Activated B cell treated with CpG ODN at 0.5 μM for 24 hours (primary cell): Measurements from ENCODE around the gene IL1RL2. TPM values are rescaled to one million over a fixed set of nuclear protein-coding genes. Genes with fewer than 3 reads are reported as not detected.

Experiments used
- ATAC-seq: fragments of 200-7000 bp; cut with Tn5 transposase; one replicate; pipeline ENCODE4 v1.10.0; 2021; ENCODE audit warnings: low read depth, mild to moderate bottlenecking, moderate library complexity
- CTCF ChIA-PET: fragments of 350-600 bp; sonication (Branson Sonifier 250); formaldehyde crosslinking; loops from one replicate; lab custom pipeline; 2021; ENCODE audit warnings: antibody characterized with exemption; lab: Charles Lee
- POLR2A ChIA-PET: fragments of 350-600 bp; sonication (Branson Sonifier 250); formaldehyde crosslinking; loops from one replicate; lab custom pipeline; 2021; ENCODE audit warnings: antibody characterized with exemption; lab: Charles Lee
- DNase-seq: peaks from one replicate; pipeline ENCODE4 v3.0.0; 2022
- H3K27ac Mint-ChIP-seq: one replicate; pipeline ENCODE4 v1.8.0; 2020; ENCODE audit warnings: mixed read lengths
- H3K27me3 Mint-ChIP-seq: one replicate; pipeline ENCODE4 v1.8.0; 2021; ENCODE audit warnings: mixed read lengths
- H3K36me3 Mint-ChIP-seq: one replicate; pipeline ENCODE4 v1.8.0; 2021; ENCODE audit warnings: low read depth, mixed read lengths
- H3K4me1 Mint-ChIP-seq: one replicate; pipeline ENCODE4 v1.8.0; 2021; ENCODE audit warnings: mixed read lengths
- H3K4me3 Mint-ChIP-seq: one replicate; pipeline ENCODE4 v1.8.0; 2020; ENCODE audit warnings: mild to moderate bottlenecking, mixed read lengths
- H3K9me3 Mint-ChIP-seq: one replicate; pipeline ENCODE4 v1.8.0; 2020; ENCODE audit warnings: mixed read lengths
- intact Hi-C: fragments of 100-400 bp; cut with micrococcal nuclease; formaldehyde crosslinking; loops from one replicate; pipeline ENCODE4 v1.15.1; 2024
- total RNA-seq: library from RNA; stranded (reverse); gene quantifications from 2 replicates; pipeline ENCODE4 v1.2.3, GENCODE V29; 2022
- TF ChIP-seq, protein P1 (sequence below): fragments of 200-600 bp; IDR thresholded peaks from one replicate; pipeline ENCODE4 v1.8.0; 2022; ENCODE audit warnings: antibody characterized with exemption, mild to moderate bottlenecking

IL1RL2 gene
- total RNA-seq, 1 donor from 2014 or later, result not detected

DNA sequence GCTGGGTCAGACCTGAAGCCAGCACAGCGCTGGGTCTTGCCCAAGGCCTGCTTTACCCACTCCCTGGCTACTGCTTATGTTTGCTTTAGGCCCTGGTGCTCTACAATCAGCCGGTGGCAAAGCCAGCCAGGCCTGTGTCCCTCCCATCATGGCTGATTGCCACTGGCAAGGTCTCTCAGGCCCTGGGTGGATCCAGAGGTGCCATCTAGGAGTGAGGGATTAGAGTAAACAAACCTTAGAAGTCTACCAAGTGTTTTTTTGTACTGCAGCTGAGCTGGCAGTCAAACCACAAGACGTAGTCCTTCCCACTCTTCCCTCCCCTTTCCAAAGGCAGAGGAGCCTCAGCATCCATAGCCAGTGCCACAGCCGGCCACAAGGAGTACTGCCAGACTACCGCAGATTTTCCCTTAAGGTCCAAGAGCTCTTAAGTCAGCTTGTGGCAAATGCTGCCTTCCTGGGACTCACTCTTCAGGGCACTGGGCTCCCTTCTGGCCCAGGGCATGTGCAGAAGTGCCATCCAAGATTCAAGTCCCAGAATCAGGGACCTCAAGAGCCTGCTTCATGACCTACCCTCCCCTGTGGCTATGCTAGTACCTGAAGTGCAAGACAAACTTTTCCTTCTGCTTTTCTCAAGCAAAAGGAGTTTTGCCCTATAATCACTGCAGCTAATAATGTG is 20.0 kb downstream of the IL1RL2 start:
- POLR2A ChIA-PET, result no interaction called here
- no peak overlapping the region for H3K27ac Mint-ChIP-seq
- TF ChIP-seq, protein P1, sequence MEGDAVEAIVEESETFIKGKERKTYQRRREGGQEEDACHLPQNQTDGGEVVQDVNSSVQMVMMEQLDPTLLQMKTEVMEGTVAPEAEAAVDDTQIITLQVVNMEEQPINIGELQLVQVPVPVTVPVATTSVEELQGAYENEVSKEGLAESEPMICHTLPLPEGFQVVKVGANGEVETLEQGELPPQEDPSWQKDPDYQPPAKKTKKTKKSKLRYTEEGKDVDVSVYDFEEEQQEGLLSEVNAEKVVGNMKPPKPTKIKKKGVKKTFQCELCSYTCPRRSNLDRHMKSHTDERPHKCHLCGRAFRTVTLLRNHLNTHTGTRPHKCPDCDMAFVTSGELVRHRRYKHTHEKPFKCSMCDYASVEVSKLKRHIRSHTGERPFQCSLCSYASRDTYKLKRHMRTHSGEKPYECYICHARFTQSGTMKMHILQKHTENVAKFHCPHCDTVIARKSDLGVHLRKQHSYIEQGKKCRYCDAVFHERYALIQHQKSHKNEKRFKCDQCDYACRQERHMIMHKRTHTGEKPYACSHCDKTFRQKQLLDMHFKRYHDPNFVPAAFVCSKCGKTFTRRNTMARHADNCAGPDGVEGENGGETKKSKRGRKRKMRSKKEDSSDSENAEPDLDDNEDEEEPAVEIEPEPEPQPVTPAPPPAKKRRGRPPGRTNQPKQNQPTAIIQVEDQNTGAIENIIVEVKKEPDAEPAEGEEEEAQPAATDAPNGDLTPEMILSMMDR, result no peak
- H3K9me3 Mint-ChIP-seq, result peaks cover 11% of the 10 kb centered on the region
- no peak overlapping the region for H3K4me3 Mint-ChIP-seq
- CTCF ChIA-PET, result no interaction called here
- H3K4me1 Mint-ChIP-seq, result no peaks in the 10 kb centered on the region
- no peak for DNase-seq
- peaks cover 4% of the 10 kb centered on the region for H3K27me3 Mint-ChIP-seq
- ATAC-seq, result no peak
- H3K36me3 Mint-ChIP-seq, result no peaks in the 10 kb centered on the region
- intact Hi-C loops, result no loop called here

GRCh38 chr2:102208774-102209173 is 22.0 kb downstream of the IL1RL2 start:
- Mint-ChIP-seq H3K4me3 (no peak overlapping the region), H3K4me1 (no peaks in the 10 kb centered on the region), H3K9me3 (peaks cover 11% of the 10 kb centered on the region), H3K27ac (no peak overlapping the region), H3K36me3 (no peaks in the 10 kb centered on the region), H3K27me3 (peaks cover 4% of the 10 kb centered on the region)
- intact Hi-C loops, result no loop called here
- POLR2A ChIA-PET, result no interaction called here
- ATAC-seq (no peak), DNase-seq (no peak)
- CTCF ChIA-PET, result no interaction called here
- TF ChIP-seq, protein P1, result no peak

- DNase-seq, result no peak
- Mint-ChIP-seq H3K9me3 (peaks cover 10% of the 10 kb centered on the region), H3K27me3 (peaks cover 3% of the 10 kb centered on the region), H3K4me3 (no peak overlapping the region), H3K4me1 (no peaks in the 10 kb centered on the region), H3K36me3 (no peaks in the 10 kb centered on the region), H3K27ac (no peak overlapping the region)
- no peak for ATAC-seq
- ChIA-PET POLR2A (no interaction called here), CTCF (no interaction called here)
- intact Hi-C loops, result no loop called here
- TF ChIP-seq, protein P1, result no peak
Observed at GRCh38 chr2:102209474-102209873, 22.7 kb downstream of the IL1RL2 start.

DNA sequence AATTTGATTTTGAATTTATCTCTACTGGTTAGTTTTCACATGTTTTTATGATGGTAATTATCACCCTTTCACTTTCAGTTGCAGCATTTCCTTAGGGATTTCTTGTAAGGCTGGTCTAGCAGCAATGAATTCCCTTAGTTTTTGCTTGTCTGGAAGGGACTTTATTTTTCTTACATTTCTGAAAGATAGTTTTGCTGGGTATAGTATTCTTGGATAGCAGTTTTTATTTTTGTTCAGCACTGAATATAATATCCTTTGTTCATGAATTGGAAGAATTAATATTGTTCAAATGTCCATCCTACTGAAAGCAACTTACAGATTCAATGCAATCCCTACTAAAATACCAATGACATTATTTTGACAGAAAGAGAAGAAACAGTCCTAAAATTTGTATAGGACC is 30.2 kb downstream of the IL1RL2 start:
- peaks cover 22% of the 10 kb centered on the region for H3K9me3 Mint-ChIP-seq
- DNase-seq, result no peak
- no peaks in the 10 kb centered on the region for H3K27me3 Mint-ChIP-seq
- intact Hi-C loops, result no loop called here
- POLR2A ChIA-PET, result no interaction called here
- no peak overlapping the region for H3K27ac Mint-ChIP-seq
- no peaks in the 10 kb centered on the region for H3K36me3 Mint-ChIP-seq
- H3K4me1 Mint-ChIP-seq, result no peaks in the 10 kb centered on the region
- no peak for ATAC-seq
- no peak overlapping the region for H3K4me3 Mint-ChIP-seq
- CTCF ChIA-PET, result no interaction called here
- TF ChIP-seq, protein P1, result no peak

DNA sequence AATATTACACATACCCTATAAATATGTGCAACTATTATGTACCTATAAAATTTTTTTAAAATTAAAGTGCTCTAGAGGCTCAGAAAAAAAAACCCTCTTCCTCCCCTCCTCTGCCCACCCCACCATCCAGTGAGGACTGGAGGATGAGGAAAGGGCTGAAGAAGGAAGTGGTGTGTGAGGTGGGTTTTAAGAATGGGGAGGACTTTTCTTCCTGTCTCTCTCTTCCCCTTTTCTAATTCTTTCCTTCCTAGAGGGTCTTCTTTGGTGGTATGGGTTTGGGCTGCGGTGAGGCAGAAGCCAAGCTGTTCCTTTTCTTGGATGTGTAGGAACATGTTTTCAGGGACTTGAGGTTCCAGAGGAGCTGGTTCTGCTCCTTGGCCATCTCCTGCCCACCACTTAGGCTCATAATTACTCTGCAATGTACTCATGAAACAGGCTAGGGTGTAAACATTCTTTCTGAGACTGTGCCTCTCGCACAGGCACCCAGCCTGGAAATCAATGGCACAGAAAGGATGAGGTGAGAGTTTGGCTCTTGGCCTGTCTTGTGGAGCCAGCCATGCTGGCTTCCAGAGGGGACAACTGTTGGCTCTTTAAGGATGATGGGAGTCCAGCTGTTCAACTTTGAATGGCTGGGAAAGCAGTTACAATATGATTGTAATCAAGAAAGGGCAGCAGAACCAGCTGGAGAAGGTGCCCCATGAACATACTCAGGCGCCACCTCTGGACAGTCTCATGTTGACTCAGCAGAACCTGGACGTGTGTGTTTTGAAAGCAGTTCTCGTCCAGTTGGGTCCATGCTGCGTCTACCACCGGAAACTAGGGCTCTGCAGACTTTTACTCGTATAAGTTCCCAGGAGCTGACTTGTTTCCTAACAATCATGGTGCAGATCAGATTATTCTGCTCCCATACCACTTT is 38.3 kb downstream of the IL1RL2 start:
- Mint-ChIP-seq H3K27ac (no peak overlapping the region), H3K4me3 (no peak overlapping the region), H3K9me3 (no peaks in the 10 kb centered on the region), H3K36me3 (no peaks in the 10 kb centered on the region), H3K27me3 (peaks cover 2% of the 10 kb centered on the region), H3K4me1 (peaks cover 10% of the 10 kb centered on the region)
- ChIA-PET CTCF (no interaction called here), POLR2A (no interaction called here)
- TF ChIP-seq, protein P1, result no peak
- DNase-seq (no peak), ATAC-seq (no peak)
- intact Hi-C loops, result no loop called here
